GM12878 (cell line): ENCODE measurements around the gene PINLYP. TPM values are rescaled to one million over a fixed set of nuclear protein-coding genes. Genes with fewer than 3 reads are reported as not detected.

Source experiments
- ATAC-seq: fragments of 200-7000 bp; cut with Tn5 transposase; 3 replicates; pipeline ENCODE4 v1.9.1; 2020; ENCODE audit warnings: mild to moderate bottlenecking, moderate library complexity
- BruUV-seq: library from RNA; stranded (reverse); fragments of 400-500 nt; replicated peaks from 2 replicates; lab custom pipeline; 2021; lab: Mats Ljungman, UMichigan
- CTCF ChIA-PET: fragments of 300-600 bp; sonication (Branson Sonifier 250); formaldehyde crosslinking; extraction: SDS; loops from one replicate; lab custom pipeline; 2021; ENCODE audit warnings: inconsistent platforms; lab: Yijun Ruan, JAX
- POLR2A ChIA-PET: fragments of 350-600 bp; formaldehyde crosslinking; extraction: SDS; loops from one replicate; lab custom pipeline; 2021; ENCODE audit warnings: inconsistent platforms; lab: Charles Lee
- RAD21 ChIA-PET: fragments of 300-600 bp; sonication (Branson Sonifier 250); formaldehyde crosslinking; loops from one replicate; lab custom pipeline; 2023; ENCODE audit warnings: antibody characterized with exemption; ENCODE audit not compliant: unreplicated experiment; lab: Charles Lee
- SMC1A ChIA-PET: fragments of 300-600 bp; sonication (Branson Sonifier 250); formaldehyde crosslinking; loops from one replicate; lab custom pipeline; 2023; ENCODE audit not compliant: unreplicated experiment, uncharacterized antibody; lab: Charles Lee
- DNase-seq: peaks from one replicate; pipeline ENCODE4 v3.0.0-alpha.2; 2011; ENCODE audit warnings: low read depth, low spot score
- FAIRE-seq: peaks from 3 replicates; lab custom pipeline; 2011; peaks lifted over from hg19 to GRCh38; lab: Jason Lieb, UNC
- H2AFZ ChIP-seq: 2 replicates; pipeline ENCODE4 v1.6.0; 2011; ENCODE audit warnings: low read depth, low read length, control low read depth; ENCODE audit not compliant: control insufficient read depth
- H3K27ac ChIP-seq: 2 replicates; pipeline ENCODE4 v1.5.1; 2011; ENCODE audit warnings: control low read depth; ENCODE audit not compliant: control insufficient read depth, insufficient read depth
- H3K27me3 ChIP-seq, 2 experiments: replicated peaks in 1 of 2; 2 replicates each; pipeline versions ENCODE4 v1.6.0 to v1.6.1; 2011; ENCODE audit warnings: low read length in 1 of 2; ENCODE audit not compliant: control insufficient read depth in 2 of 2, insufficient read depth in 2 of 2
- H3K36me3 ChIP-seq, 2 experiments: 2 replicates each; pipeline ENCODE4 v1.5.1; 2011; ENCODE audit warnings: low read length in 1 of 2; ENCODE audit not compliant: control insufficient read depth in 2 of 2, insufficient read depth in 2 of 2
- H3K4me1 ChIP-seq: 2 replicates; pipeline ENCODE4 v1.6.1; 2011; ENCODE audit warnings: mild to moderate bottlenecking, low read length, moderate library complexity, mixed read lengths; ENCODE audit not compliant: control insufficient read depth, insufficient read depth
- H3K4me2 ChIP-seq: 2 replicates; pipeline ENCODE4 v1.6.0; 2011; ENCODE audit warnings: control low read depth; ENCODE audit not compliant: control insufficient read depth, insufficient read depth
- H3K4me3 ChIP-seq: fragments of 200-600 bp; sonication (generic); 2 replicates; pipeline ENCODE4 v1.5.1; 2016
- H3K79me2 ChIP-seq: 2 replicates; pipeline ENCODE4 v1.6.0; 2011; ENCODE audit warnings: low read length; ENCODE audit not compliant: control insufficient read depth, insufficient read depth
- H3K9ac ChIP-seq: 2 replicates; pipeline ENCODE4 v1.8.0; 2011; ENCODE audit warnings: low read length, control low read depth, mixed read lengths; ENCODE audit not compliant: control insufficient read depth, insufficient read depth
- H3K9me3 ChIP-seq: replicated peaks from 3 replicates; pipeline ENCODE4 v1.5.1; 2011; ENCODE audit warnings: mild to moderate bottlenecking, low read length; ENCODE audit not compliant: control insufficient read depth, insufficient read depth
- H4K20me1 ChIP-seq: 2 replicates; pipeline ENCODE4 v1.6.0; 2011; ENCODE audit not compliant: control insufficient read depth, insufficient read depth
- FOXM1 ChIP-seq: IDR thresholded peaks from 2 replicates; pipeline ENCODE4 v1.6.1; 2012; ENCODE audit warnings: low read depth, mild to moderate bottlenecking, inconsistent platforms, low read length, moderate library complexity
- GATAD2B ChIP-seq: fragments of 450-650 bp; conservative IDR thresholded peaks from 2 replicates; pipeline ENCODE4 v1.6.1; 2017; ENCODE audit warnings: low read depth, mild to moderate bottlenecking, moderate library complexity
- IKZF2 ChIP-seq, 2 experiments: fragments of 450-650 bp; IDR thresholded peaks; 2 replicates each; pipeline ENCODE4 v1.6.1; 2017; ENCODE audit warnings: mild to moderate bottlenecking in 2 of 2, moderate library complexity in 2 of 2
- NR2F1 ChIP-seq: fragments of 450-650 bp; conservative IDR thresholded peaks from 2 replicates; pipeline ENCODE4 v1.6.1; 2017; ENCODE audit warnings: mild to moderate bottlenecking
- SPI1 ChIP-seq: IDR thresholded peaks from 2 replicates; pipeline ENCODE4 v1.6.1; 2011; ENCODE audit warnings: low read depth, mild to moderate bottlenecking, low read length, moderate library complexity, borderline replicate concordance; ENCODE audit not compliant: insufficient read depth
- SUPT20H ChIP-seq: IDR thresholded peaks from 2 replicates; pipeline ENCODE4 v1.6.1; 2011; ENCODE audit warnings: low read depth, mild to moderate bottlenecking, low read length, moderate library complexity, borderline replicate concordance; ENCODE audit not compliant: control insufficient read depth
- TAF1 ChIP-seq: IDR thresholded peaks from 2 replicates; pipeline ENCODE4 v1.6.1; 2011; ENCODE audit warnings: mild to moderate bottlenecking, low read depth, low read length, borderline replicate concordance
- YY1 ChIP-seq: IDR thresholded peaks from 2 replicates; pipeline ENCODE4 v1.6.1; 2011; ENCODE audit warnings: low read depth, mild to moderate bottlenecking, low read length
- ZNF384 ChIP-seq: IDR thresholded peaks from 2 replicates; pipeline ENCODE4 v1.6.1; 2012; ENCODE audit warnings: low read depth, mild to moderate bottlenecking, low read length, improper control_type of control experiment, borderline replicate concordance
- WGBS: methylation state at CpG from one replicate; pipeline ENCODE4 v1.1.6; 2016; ENCODE audit warnings: low lambda C conversion rate; ENCODE audit not compliant: insufficient replicate concordance, insufficient coverage; ENCODE audit errors: missing lambda C conversion rate; 5-methylcytosine and 5-hydroxymethylcytosine counted together
- in situ Hi-C: fragments of 300-500 bp; cut with MboI; formaldehyde crosslinking; loops from 9 replicates; pipeline ENCODE4 v1.14.3; 2018; ENCODE audit warnings: mixed read lengths
- intact Hi-C: fragments of 100-400 bp; cut with micrococcal nuclease; formaldehyde crosslinking; loops from one replicate; pipeline ENCODE4 v1.14.2; 2022; ENCODE audit not compliant: unreplicated experiment
- polyA plus RNA-seq, 11 experiments: library from polyadenylated mRNA; depleted of rRNA in 4 of 11; unstranded in 6 of 11; stranded (reverse) in 5 of 11; fragments of >200 nt; fragmentation: Nextera tagmentation in 4 of 11; fragmentation: Illumina TruSeq in 1 of 11; extraction: Ambion mirVana in 4 of 11; extraction: Trizol in 1 of 11; gene quantifications; 1 replicate in 1 of 11; 2 replicates in 10 of 11; pipeline versions ENCODE4 v1.2.1 to v1.2.3, GENCODE V29; 2011 to 2016; ENCODE audit warnings: inconsistent platforms in 2 of 11, missing spikeins in 2 of 11, low read depth in 1 of 11
- total RNA-seq, 4 experiments: library from RNA; depleted of rRNA in 3 of 4; stranded (reverse); fragments of >200 nt in 3 of 4; fragmentation: Illumina TruSeq in 1 of 4; extraction: Trizol in 1 of 4; gene quantifications; 2 replicates each; pipeline versions ENCODE4 v1.2.1 to v1.2.3, GENCODE V29; 2013 to 2021

The PINLYP gene
- total and polyA plus RNA-seq, 10 of the 15 experiments (the other 5 are each of a cell fraction or from before 2014, with no cell fraction given) = 1.0 to 26.9 (median 11.4) TPM

DNA sequence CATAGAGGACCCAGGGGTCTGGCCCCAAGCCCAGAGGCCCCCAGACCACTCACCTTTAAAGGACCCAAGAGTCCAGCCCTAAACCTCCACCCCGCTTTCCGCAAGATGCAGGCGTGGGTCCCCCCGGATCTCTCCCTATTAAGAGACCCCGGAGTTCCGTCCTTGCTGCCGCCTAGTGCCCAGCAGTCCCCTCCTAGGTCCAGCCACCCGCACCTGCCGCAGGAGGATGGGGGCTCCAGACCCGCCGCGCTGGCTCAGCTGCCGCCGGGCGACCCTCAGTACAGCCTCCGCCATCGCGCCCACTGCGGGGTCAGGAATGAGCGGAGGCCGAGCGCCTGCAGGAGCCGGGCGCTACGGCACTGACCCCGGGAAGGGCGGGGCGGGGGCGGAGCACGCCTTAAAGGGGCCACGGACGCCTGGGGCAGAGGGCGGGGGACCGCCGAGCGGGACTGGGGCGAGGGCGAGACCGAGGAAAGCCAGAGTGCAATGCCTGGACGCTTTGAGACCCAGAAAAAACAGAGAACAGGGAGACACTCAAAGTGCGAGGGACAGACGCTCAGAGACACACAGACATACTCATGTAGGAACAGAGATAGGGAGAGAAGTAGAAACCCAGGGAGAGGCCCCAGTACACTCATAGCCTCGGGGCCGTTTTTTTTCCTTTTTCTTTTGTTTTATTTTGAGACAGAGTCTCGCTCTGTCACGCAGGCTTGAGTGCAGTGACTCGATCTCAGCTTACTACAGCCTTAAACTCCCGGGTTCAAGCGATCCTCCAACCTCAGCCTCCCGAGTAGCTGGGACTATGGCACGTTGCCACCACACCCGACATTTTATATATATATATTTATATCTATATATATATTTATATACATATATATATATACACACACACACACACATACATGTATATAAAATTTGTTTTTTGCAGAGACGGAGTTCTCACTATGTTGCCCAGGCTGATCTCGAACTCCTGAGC lies 48.4 kb upstream of the PINLYP start, which contains the start of gene ETHE1 (continued):
- TF ChIP-seq YY1 (peak; percentile 67), NR2F1 (peak; percentile 87), FOXM1 (no peak), ZNF384 (no peak), GATAD2B (peak; percentile 79), IKZF2 (IDR thresholded peaks at IDR 0.05) (peak in 1 of 2 experiments; percentile 17; a peak in 1 of 4 replicates)

- intact Hi-C loops = no loop called here
- ChIA-PET SMC1A (interaction anchor here (0.6 to 1.6 kb wide), 6 partner anchors 9 to 81 kb away, joined by 3 to 9 read pairs (median 4); no protein-coding TSS in a partner anchor), CTCF (interaction anchor here (0.7 to 4.8 kb wide), 6 partner anchors 8 to 124 kb away, joined by 3 to 37 read pairs (median 6); partner anchors contain the start of genes IRGQ and ZNF576), RAD21 (interaction anchor here (0.6 to 3.5 kb wide), 9 partner anchors 8 to 257 kb away, joined by 3 to 23 read pairs (median 4); partner anchors contain the start of genes IRGQ and ZNF576), POLR2A (interaction anchor here (0.6 to 1.2 kb wide), 8 partner anchors 21 to 301 kb away, joined by 3 to 10 read pairs (median 5); partner anchors contain the start of gene PHLDB3)
- H3K79me2 ChIP-seq = peaks cover 12% of the 10 kb centered on the region
- peak overlapping the region; percentile 28 for H3K4me2 ChIP-seq
- DNase-seq (no peak), ATAC-seq (no peak), FAIRE-seq (no peak)
- no peak for TF ChIP-seq TAF1
- TF ChIP-seq SPI1 = no peak
- no peak for TF ChIP-seq SUPT20H
- H3K9me3 ChIP-seq = no peaks in the 10 kb centered on the region
- BruUV-seq = no TSS peak
- no peak overlapping the region for H3K27ac ChIP-seq
- no peak overlapping the region for H2AFZ ChIP-seq
- H3K9ac ChIP-seq = no peak overlapping the region
- peaks cover 11% of the 10 kb centered on the region for H3K4me1 ChIP-seq
- no peak overlapping the region for H3K4me3 ChIP-seq
- H3K36me3 ChIP-seq = no peaks in the 10 kb centered on the region
- in situ Hi-C loops = no loop called here
- H3K27me3 ChIP-seq = no peaks in the 10 kb centered on the region
- H4K20me1 ChIP-seq = no peaks in the 10 kb centered on the region
- 80% methylated on average over 13 of the region's 13 CpGs for WGBS
Measured at GRCh38 chr19:43527860-43528622, 47.6 kb upstream of the PINLYP start.
